HG02852 (cell line): ENCODE measurements around the gene FOXN1.
"Not testable (repeated sequence)": the region's sequence is repeated elsewhere in the genome, so short reads cannot be mapped to it uniquely, and the experiment has no call there.

Source experiments
- ATAC-seq: cut with Tn5 transposase; IDR thresholded peaks from one replicate; pipeline ENCODE4 v1.9.1; 2021; ENCODE audit warnings: mild to moderate bottlenecking, moderate library complexity; ENCODE audit not compliant: unreplicated experiment

Gene FOXN1

GRCh38 chr17:28571361-28572122, 65.4 kb downstream of the FOXN1 start, which contains the start of gene PIGS:
TSS of gene PIGS (minus strand) at chr17:28571524. CDS start at chr17:28571496, 28 bp downstream.
- peak; percentile 91 for ATAC-seq

GRCh38 chr17:28572259-28573039, 66.3 kb downstream of the FOXN1 start:
- no peak for ATAC-seq

GRCh38 chr17:28573040-28573380, 66.9 kb downstream of the FOXN1 start:
- ATAC-seq: no peak

- ATAC-seq: no peak
These were observed 67.4 kb downstream of the FOXN1 start for GRCh38 chr17:28573521-28573920.

- ATAC-seq: no peak
These were observed 67.9 kb downstream of the FOXN1 start for GRCh38 chr17:28573966-28574480.

- ATAC-seq: no peak
These were observed 68.4 kb downstream of the FOXN1 start for GRCh38 chr17:28574526-28574925.

GRCh38 chr17:28575126-28575795, 69.1 kb downstream of the FOXN1 start:
- no peak for ATAC-seq

GRCh38 chr17:28576016-28576415, 69.9 kb downstream of the FOXN1 start:
- ATAC-seq: not testable (repeated sequence)

GRCh38 chr17:28576758-28577465, 70.8 kb downstream of the FOXN1 start, which contains the start of gene ALDOC:
TSS of gene ALDOC (minus strand) at chr17:28576895. CDS start at chr17:28575532, 1,363 bp downstream.
- peak; percentile 78 for ATAC-seq

- ATAC-seq: no peak
These were observed 71.3 kb downstream of the FOXN1 start for GRCh38 chr17:28577466-28577824.

- ATAC-seq: no peak
These were observed 72.4 kb downstream of the FOXN1 start for GRCh38 chr17:28578246-28579195.

- peak; percentile 40 for ATAC-seq
These were observed 73.4 kb downstream of the FOXN1 start for GRCh38 chr17:28579526-28579925.

GRCh38 chr17:28580959-28581358, 74.8 kb downstream of the FOXN1 start:
- no peak for ATAC-seq

- ATAC-seq: no peak
These were observed 76.4 kb downstream of the FOXN1 start for GRCh38 chr17:28582513-28582912.

GRCh38 chr17:28584434-28584833, 78.3 kb downstream of the FOXN1 start:
- ATAC-seq: no peak

GRCh38 chr17:28585851-28586250, 79.7 kb downstream of the FOXN1 start:
- no peak for ATAC-seq
